Esophagus squamous epithelium (tissue), 5 donors: ENCODE results near the gene CADM1. TPM values are rescaled to one million over a fixed set of nuclear protein-coding genes. Genes with fewer than 3 reads are reported as not detected.

Experiments used
- DNase-seq: peaks from one replicate; lab custom pipeline; 2025; lab: John Stamatoyannopoulos, UW
- H3K27ac ChIP-seq, 4 donors: fragments of 200-600 bp; sonication (generic); one replicate each; pipeline ENCODE4 v1.5.1; 2016 to 2019; ENCODE audit warnings: mild to moderate bottlenecking in 1 of 4
- H3K27me3 ChIP-seq, 4 donors: fragments of 200-600 bp; sonication (generic); 1 replicate in 3 of 4; 2 replicates in 1 of 4; pipeline versions ENCODE4 v1.5.1 to v1.6.0; 2017 to 2021; ENCODE audit warnings: antibody characterized with exemption in 1 of 4
- H3K36me3 ChIP-seq, 3 donors: fragments of 200-600 bp; sonication (generic); one replicate each; pipeline ENCODE4 v1.5.1; 2016 to 2019
- H3K4me1 ChIP-seq, 3 donors: fragments of 200-600 bp; sonication (generic); one replicate each; pipeline ENCODE4 v1.5.1; 2017 to 2019
- H3K4me3 ChIP-seq, 4 donors: fragments of 200-600 bp; sonication (generic); 1 replicate in 3 of 4; 2 replicates in 1 of 4; pipeline ENCODE4 v1.5.1; 2016 to 2019; ENCODE audit warnings: mild to moderate bottlenecking in 2 of 4, moderate library complexity in 1 of 4
- H3K9me3 ChIP-seq, 3 donors: fragments of 200-600 bp; sonication (generic); one replicate each; pipeline ENCODE4 v1.5.1; 2016 to 2019
- POLR2A ChIP-seq, 4 donors: fragments of 450-650 bp; IDR thresholded peaks; one replicate each; pipeline ENCODE4 v1.6.1; 2017; ENCODE audit warnings: antibody characterized with exemption in 4 of 4, mild to moderate bottlenecking in 4 of 4, moderate library complexity in 3 of 4
- WGBS, 2 donors: methylation state at CpG; one replicate each; pipeline ENCODE4 v1.1.5; 2018; 5-methylcytosine and 5-hydroxymethylcytosine counted together
- intact Hi-C: fragments of 100-400 bp; cut with DNase I; formaldehyde crosslinking; loops from one replicate; pipeline ENCODE4 v1.15.0; 2022
- total RNA-seq, 4 donors: library from RNA; depleted of rRNA; stranded (reverse); fragments of >200 nt; gene quantifications; one replicate each; pipeline ENCODE4 v1.1.0, GENCODE V29; 2016
- TF ChIP-seq, protein P1 (sequence below), 6 experiments: fragments of 450-650 bp in 4 of 6; fragments of 200-600 bp in 2 of 6; sonication (generic) in 2 of 6; IDR thresholded peaks; one replicate each; pipeline ENCODE4 v1.5.1; 2016 to 2019; ENCODE audit warnings: antibody characterized with exemption in 6 of 6, mild to moderate bottlenecking in 4 of 6, moderate library complexity in 4 of 6
- donor health status: DM: yes; HTN: yes; CAD: no.

The CADM1 gene
- total RNA-seq, 4 donors from 2014 or later, result 1.7 to 15.1 (median 8.3) TPM

DNA sequence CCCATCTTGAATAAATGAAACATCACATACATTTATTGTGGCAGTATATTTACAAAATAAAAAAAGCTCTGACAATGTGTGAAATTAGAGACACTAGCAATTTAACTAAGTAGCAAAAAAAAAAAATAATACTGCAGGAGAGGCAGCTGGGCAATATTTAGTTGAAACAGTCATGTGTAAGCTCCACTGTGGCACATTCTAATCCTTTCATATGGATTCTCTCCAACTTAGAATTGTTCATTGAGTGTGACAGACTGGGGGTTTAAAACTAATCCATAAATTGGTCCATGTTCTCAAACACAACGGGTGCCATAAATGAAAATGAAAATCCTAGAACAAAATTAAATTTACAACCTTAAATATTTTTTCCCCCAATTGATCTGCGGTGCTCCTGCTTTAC is 302.1 kb downstream of the CADM1 start:
- 71 to 81% methylated on average over 2 of the region's 2 CpGs for WGBS, 2 donors
- Histone ChIP-seq H3K27ac (no peak overlapping the region), H3K27me3 (no peaks in the 10 kb centered on the region), H3K4me3 (no peak overlapping the region), H3K36me3 (no peaks in the 10 kb centered on the region), H3K4me1 (no peaks in the 10 kb centered on the region), H3K9me3 (no peaks in the 10 kb centered on the region)
- intact Hi-C loops, result no loop called here
- no peak for DNase-seq
- no peak for TF ChIP-seq POLR2A (IDR thresholded peaks at IDR 0.05)
- TF ChIP-seq, protein P1, sequence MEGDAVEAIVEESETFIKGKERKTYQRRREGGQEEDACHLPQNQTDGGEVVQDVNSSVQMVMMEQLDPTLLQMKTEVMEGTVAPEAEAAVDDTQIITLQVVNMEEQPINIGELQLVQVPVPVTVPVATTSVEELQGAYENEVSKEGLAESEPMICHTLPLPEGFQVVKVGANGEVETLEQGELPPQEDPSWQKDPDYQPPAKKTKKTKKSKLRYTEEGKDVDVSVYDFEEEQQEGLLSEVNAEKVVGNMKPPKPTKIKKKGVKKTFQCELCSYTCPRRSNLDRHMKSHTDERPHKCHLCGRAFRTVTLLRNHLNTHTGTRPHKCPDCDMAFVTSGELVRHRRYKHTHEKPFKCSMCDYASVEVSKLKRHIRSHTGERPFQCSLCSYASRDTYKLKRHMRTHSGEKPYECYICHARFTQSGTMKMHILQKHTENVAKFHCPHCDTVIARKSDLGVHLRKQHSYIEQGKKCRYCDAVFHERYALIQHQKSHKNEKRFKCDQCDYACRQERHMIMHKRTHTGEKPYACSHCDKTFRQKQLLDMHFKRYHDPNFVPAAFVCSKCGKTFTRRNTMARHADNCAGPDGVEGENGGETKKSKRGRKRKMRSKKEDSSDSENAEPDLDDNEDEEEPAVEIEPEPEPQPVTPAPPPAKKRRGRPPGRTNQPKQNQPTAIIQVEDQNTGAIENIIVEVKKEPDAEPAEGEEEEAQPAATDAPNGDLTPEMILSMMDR (IDR thresholded peaks at IDR 0.05), result no peak

DNA sequence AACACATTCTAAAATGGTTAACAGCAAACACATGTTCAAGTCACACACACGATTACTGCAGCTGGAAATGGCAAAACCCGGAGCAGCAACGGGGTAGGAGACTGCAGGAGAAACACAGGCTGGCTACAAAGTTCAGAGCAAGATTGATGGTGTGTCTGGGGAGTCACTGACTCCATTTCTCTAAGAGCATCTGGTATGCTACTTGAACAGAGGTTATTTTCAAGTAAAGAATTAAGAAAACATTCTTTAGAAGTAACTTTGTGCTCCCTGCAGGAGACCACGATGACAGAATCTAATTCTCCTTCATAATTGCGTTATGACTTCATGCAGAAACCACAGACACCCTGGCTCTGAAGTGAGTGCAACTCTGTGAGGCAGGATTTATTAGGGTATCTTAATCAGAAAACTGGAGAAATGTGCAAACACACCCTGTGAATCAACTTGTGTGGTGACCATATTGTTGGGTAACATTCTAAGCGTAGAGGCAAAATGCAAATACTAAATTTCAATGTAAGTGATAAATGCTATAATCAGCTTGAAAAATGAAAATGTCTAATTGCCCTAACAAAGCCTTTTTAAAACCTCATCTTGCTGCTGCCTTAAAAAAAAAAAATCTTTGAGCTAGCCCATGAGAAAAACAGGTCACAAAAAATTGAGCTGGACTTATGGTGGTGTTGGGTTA is 303.0 kb downstream of the CADM1 start:
- Histone ChIP-seq H3K27ac (no peak overlapping the region), H3K36me3 (no peaks in the 10 kb centered on the region), H3K4me1 (no peaks in the 10 kb centered on the region), H3K27me3 (no peaks in the 10 kb centered on the region), H3K4me3 (no peak overlapping the region), H3K9me3 (no peaks in the 10 kb centered on the region)
- no peak for DNase-seq
- intact Hi-C loops, result no loop called here
- 62 to 66% methylated on average over 6 of the region's 6 CpGs for WGBS, 2 donors
- TF ChIP-seq POLR2A (IDR thresholded peaks at IDR 0.05), result no peak

GRCh38 chr11:115199481-115200069 is 304.6 kb downstream of the CADM1 start:
- WGBS, 2 donors, result 57 to 83% methylated on average over 3 of the region's 3 CpGs
- H3K9me3 ChIP-seq, result no peaks in the 10 kb centered on the region
- no peaks in the 10 kb centered on the region for H3K36me3 ChIP-seq
- H3K4me1 ChIP-seq, result no peaks in the 10 kb centered on the region
- no peak overlapping the region for H3K4me3 ChIP-seq
- TF ChIP-seq, protein P1 (IDR thresholded peaks at IDR 0.05), result no peak
- no peak for TF ChIP-seq POLR2A (IDR thresholded peaks at IDR 0.05)
- DNase-seq, result no peak
- intact Hi-C loops, result no loop called here
- H3K27ac ChIP-seq, result no peak overlapping the region
- no peaks in the 10 kb centered on the region for H3K27me3 ChIP-seq

- intact Hi-C loops, result no loop called here
- TF ChIP-seq, protein P1 (IDR thresholded peaks at IDR 0.05), result no peak
- no peak for TF ChIP-seq POLR2A (IDR thresholded peaks at IDR 0.05)
- Histone ChIP-seq H3K36me3 (no peaks in the 10 kb centered on the region), H3K27ac (no peak overlapping the region), H3K27me3 (no peaks in the 10 kb centered on the region), H3K4me1 (no peaks in the 10 kb centered on the region), H3K4me3 (no peak overlapping the region), H3K9me3 (no peaks in the 10 kb centered on the region)
- 88 to 93% methylated on average over 8 to 9 of the region's 9 CpGs for WGBS, 2 donors
- DNase-seq, result no peak
Measured at GRCh38 chr11:115198321-115198741, 305.9 kb downstream of the CADM1 start.

DNA sequence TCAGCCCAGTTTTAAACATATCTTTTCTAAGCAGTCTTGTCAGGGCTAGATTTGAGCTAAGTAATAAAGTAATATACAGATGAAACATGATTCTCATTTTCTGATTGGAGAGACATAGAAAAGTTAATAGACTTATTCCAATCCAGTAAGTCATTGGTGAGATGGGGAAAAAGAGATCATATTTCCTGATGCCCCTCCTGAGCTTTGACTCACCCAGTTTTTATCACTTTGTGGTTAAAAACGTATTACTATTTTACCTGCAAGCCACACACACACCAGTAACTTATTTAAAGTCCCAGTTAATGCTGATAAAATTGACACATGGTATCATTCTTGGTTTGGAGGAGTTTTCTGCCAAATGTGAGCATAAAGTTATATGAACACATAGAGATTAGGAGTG is 306.8 kb downstream of the CADM1 start:
- no peaks in the 10 kb centered on the region for H3K27me3 ChIP-seq
- H3K4me3 ChIP-seq, result no peak overlapping the region
- intact Hi-C loops, result no loop called here
- TF ChIP-seq POLR2A (IDR thresholded peaks at IDR 0.05), result no peak
- TF ChIP-seq, protein P1 (IDR thresholded peaks at IDR 0.05), result no peak
- 43 to 67% methylated on average over 1 of the region's 1 CpG for WGBS, 2 donors
- no peak overlapping the region for H3K27ac ChIP-seq
- H3K36me3 ChIP-seq, result no peaks in the 10 kb centered on the region
- no peak for DNase-seq
- no peaks in the 10 kb centered on the region for H3K9me3 ChIP-seq
- H3K4me1 ChIP-seq, result no peaks in the 10 kb centered on the region
